Fibroblast of skin of right biceps (primary cell): ENCODE measurements around the gene DISC1.

Experiments used
- DNase-seq: peaks from one replicate; pipeline ENCODE4 v3.0.0-alpha.2; 2013

The DISC1 gene

DNA sequence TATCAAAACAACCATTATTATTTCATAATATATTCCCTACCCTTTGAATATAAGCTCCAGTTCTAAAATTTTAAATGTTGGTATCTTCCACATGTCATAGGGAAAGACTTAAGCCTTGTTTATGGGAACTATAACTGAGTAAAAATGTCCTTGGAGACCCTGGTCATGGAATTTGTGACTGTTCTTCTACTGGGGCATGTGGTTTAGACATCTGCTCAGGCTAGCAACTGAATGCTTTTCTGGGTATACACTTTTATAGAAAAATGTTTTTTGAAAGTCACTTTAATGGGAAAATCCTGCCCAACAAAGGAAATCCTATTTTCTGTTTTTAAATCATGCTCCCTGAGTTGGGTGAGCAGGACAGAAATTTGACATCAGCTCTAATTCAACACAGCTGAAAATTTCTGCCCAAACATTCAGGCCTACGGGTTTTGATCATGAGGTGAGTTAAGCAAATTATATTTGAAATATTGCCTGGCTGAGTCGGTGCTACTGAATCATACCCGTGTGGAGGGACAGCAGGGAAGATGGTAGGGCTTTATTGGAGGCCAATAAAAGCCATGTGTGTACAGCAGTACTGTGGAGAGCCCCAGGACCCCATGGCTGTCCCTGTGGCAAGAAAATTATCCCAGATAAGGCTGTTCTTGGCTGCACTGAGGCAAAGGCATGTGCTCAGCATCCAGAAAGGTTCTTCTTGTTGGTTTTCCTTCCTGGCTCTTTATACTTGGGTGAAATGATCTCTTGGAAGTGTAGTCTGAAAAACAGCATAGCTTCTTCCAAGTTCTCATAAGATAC is 391.8 kb downstream of the DISC1 start:
- peak; percentile 51 for DNase-seq

GRCh38 chr1:232019026-232019340 is 392.4 kb downstream of the DISC1 start:
- DNase-seq: no peak

DNA sequence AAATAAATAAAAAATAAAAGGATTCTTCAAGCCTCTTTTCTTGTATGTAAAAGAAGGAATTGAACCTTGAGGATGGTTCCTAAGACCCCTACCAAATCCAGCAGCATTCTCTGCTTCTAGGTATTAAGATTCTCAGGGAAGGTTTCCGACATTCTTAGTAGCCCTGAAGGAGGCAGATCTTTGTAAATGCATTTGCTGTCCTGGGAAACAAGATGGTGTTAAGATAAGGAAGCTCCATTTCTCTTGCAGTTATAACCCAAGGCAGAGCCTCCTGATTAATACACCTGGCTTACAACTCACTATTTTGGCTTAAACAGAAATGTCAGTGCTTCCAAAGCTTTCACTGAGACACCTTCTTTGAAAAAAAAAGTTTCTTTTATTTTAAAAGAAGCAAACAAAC is 393.8 kb downstream of the DISC1 start:
- no peak for DNase-seq

DNA sequence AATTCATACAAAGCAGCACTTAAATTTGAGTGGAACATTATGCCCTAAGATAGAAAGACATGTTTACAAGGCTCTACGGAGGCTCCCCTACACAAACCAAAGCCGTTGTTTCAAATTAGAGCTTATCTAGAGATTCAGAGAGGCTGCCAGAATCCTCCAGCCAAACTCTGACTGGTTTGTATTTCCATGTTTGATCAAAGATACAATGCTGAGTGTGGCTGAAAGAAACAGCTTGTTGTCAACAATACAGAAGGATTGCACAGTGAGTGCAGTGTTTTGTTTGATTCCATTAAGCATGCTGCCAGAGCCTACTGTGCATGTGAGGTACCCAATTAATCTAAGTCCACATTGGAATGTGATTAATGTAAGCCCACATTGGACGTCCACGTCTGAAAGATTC is 402.7 kb downstream of the DISC1 start:
- DNase-seq: no peak

DNA sequence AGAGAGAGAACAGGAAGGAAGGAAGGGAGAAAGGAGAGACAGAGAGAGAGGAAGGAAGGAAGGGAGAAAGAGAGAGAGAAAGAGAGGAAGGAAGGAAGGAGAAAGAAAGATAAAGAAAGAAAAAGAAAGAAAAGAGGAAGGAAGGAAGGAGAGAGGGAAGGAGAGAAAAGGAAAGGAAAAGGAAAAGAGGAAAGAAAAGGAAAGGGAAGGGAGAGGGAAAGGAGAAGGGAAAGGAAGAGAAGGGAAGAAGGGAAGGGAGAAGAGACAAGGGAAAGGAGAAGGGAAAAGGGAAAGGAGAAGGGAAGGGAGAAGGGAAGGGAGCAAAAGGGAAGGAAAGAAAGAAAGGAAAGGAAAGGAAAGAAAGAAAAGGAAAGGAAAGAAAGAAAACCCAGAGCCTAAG is 404.6 kb downstream of the DISC1 start:
- DNase-seq: no peak

DNA sequence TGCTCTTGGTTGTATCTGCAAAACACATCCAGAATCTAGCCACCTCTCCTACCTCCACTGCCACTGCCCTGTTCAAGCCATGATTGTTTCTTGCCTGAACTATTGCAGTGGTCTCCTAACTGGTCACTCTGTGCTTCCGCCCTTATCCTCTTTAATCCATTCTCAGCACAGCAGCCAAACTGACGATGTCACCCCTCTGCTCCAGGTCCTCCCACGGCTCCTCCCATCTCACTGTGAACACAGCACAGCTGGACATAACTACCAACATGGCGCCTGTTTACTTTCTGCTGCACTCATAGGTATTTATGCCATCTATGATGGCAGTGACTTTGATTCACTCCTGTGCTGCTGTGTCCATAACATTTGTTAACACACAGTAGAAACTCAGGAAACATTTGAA is 406.7 kb downstream of the DISC1 start:
- no peak for DNase-seq

- DNase-seq: no peak
Observed at GRCh38 chr1:232034556-232034955, 408.0 kb downstream of the DISC1 start.

DNA sequence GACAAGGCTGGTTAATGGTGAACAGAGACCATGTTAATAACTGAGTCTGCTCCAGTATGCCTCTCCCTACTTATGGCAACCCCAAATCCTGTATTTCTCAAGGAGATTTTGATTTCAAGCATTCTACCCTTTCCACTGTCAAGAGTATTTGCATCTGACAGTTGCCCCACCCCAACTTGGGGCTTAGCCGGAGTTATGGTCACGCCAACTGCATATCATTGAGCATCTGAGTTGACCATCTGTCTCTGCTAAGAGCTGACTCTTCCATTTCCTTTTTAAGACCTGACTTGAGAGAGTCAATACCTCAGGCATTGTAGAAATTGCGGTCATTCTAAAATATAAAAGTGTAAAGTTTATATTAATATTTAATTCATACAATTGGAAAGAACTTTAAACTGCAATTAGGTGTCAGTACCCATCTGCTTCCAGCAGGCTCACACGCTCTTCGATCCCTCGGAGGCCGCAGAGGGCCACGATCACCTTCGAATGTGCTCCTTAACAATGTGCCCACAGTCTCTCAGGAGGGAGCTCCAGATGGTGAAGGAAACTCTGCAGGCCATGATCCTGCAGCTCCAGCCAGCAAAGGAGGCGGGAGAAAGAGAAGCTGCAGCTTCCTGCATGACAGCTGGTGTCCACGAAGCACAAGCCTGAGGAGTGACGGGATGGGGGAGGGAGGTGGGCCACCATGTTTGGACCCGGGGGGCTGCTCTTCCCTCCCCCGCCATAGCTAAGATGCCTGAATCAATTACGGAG is 409.8 kb downstream of the DISC1 start:
- no peak for DNase-seq

- no peak for DNase-seq
Observed at GRCh38 chr1:232037774-232038388, 411.3 kb downstream of the DISC1 start.

DNA sequence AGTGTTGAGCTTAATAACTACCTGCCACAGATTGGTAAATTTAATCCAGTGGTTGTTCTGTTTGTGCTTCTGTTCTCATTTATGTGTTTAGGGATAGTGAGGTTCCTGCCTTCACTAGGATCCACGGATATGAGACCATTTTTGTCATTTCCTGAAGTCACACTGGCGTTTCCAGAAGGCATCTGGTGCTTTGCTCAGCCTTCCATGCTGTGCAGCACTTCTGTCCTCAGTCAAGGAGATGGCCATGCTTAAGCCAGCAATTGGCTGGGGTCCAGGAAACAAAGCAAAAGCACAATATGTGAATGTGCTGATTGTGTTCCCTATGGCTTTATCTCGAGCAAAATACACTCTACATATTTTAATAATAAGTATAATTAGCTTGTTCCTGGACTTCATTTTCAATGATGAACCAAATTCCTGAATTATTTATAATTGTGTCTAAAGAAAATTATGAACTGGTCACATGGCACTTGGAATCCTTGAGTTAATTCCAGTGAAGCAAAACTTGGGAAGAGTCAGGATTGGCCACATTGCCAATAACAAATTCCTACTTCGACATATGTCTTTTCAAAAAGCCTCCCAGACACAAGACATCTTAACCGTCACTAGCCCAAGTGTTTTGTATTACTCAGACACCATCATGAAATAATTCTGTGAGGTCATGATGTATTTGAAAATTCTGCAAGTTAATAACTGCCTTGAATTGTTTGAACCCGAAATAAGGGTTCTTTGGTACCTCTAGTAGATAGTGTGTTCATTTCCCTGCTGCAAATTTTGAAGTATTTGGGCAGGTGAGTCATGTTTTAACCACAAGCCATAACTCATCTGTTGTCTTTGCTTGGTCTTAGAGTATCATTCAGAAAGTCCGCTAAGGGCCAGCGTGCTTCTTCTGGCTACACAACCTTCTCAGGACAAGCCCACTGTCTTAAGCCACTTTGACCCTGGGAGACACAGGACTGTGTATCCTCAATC is 412.4 kb downstream of the DISC1 start:
- peak; percentile 46 for DNase-seq

GRCh38 chr1:232040260-232040659 is 413.7 kb downstream of the DISC1 start:
- no peak for DNase-seq

- DNase-seq: no peak
Observed at GRCh38 chr1:232044728-232045127, 418.1 kb downstream of the DISC1 start.

DNA sequence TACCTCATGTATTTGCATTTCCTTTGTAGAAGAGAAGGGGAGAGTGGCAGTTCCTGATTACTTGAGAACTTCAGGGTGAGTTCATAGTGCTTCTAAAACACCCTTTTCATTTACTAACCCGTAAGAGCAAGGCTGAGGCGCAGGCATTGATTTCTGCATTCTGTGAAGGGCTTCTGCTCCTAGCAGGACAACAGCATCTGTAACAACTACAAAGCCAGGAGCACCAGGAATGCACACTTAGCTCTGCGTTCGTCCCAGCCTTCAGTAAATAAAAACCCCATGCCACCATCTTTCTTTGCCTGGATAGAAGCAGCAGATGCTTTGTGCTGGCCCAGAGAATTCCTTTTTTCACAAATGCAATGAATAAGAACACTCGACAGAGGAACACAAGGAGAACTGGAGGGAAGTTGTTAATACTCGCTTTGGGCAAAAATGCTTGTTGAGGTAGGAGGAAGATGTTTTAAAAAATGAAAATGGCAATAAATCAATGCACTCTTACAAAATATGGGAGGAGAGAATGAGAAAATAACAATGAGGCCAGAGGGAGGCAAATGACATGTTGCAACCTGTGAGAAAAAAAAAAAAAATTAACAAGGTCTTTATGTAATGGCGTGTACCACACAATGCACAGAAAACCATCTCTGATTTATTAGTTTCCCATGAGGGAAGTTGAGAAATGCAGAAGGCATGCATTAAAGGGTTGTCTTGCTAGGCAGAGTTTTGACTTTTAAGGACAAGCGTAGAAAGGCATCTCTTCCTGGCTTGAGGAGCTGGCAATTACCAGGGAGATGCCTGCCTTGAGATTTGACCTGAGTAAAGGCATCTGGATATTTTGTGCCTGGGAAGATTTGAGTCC is 418.8 kb downstream of the DISC1 start:
- DNase-seq: peak; percentile 15

DNA sequence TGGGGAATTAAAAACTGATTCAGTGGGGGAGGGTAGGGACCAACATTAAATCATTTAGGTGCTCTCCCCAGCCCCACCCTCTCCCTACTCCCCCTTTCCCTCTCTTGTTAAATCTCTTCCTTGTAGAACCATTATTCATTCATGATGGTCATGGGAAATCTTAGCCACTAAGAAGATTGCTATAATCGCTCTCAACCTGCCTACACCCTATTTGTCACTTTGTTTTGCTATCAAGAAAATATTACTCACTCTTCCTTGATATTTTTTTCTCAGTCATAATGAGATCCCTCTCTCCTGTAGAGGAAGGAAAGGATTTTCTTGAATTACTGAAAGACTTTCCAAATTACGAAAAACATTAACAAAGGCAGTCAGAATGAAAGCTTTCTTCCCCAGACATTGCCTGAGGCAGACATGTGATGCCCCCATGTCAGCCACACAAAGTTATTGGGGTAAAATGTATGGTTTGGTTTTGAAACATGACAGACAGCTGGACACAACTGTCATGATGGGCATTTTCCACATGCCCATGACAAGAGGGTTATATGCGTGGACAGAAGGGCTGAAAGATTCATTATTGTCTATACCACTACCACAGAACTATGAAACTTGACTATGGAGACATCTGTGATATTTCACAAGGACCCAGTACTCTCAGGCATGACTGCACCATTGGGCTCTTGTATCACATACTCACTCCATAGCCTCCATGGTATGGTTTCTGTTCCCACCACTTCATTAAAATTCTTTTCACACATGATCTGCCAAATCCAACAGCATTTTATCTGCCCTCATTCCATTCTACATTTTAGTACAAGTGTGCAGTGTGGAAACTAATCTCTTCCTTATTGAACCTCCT is 420.1 kb downstream of the DISC1 start:
- DNase-seq: no peak

- DNase-seq: no peak
Observed at GRCh38 chr1:232047473-232047872, 420.9 kb downstream of the DISC1 start.

- no peak for DNase-seq
Observed at GRCh38 chr1:232048481-232048880, 421.9 kb downstream of the DISC1 start.

DNA sequence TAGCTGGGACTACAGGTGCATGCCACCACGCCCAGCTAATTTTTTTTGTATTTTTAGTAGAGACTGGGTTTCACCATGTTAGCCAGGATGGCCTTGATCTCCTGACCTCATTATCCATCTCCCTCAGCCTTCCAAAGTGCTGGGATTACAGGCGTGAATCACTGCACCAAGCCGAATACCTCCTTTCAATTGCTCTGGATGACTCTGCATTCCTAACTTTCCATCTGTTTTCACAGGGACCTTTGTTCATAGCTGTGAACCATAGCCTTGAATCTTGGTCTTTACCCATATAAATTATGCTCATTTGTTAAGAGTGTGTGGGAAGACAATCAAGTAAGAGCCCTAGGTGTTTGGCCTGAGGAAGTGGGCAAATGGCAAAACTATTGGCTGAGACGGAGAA is 422.7 kb downstream of the DISC1 start:
- no peak for DNase-seq

GRCh38 chr1:232057217-232057895 is 430.8 kb downstream of the DISC1 start:
- no peak for DNase-seq

- no peak for DNase-seq
Observed at GRCh38 chr1:232057896-232058274, 431.3 kb downstream of the DISC1 start.

DNA sequence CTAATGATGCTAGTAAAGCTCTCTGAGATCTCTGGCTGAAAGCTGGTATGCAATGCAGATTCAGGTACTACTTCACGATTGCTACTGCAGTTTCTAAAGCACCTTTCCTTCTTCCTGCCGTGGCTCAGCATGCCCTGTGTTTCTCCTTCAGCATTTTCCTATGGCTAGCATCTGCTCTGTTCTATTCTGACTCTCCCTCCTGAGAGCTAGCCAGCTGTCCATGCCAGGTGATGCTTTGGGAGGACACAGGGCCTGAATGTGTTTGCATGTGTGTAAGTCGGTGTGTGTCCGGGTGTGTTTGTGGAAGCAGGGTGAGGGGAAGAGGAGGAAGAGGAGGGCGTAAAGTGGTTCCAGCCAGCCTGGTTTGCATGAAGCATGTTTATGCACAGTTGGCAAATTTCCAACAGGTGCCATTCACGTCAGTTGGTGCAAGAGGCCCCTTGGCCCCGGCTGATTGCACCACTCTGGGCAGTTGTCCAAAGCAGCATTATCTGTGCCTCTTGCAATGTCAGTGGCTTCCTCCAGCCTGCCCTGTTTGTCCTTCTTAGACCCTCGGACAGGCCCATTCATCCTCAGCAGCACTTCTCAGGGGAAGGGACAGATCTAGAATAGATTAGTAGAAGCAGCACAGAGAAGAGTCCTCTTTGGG is 433.3 kb downstream of the DISC1 start:
- DNase-seq: no peak
